Panc1 (cell line): ENCODE measurements around the gene CPLX1. TPM values are rescaled to one million over a fixed set of nuclear protein-coding genes. Genes with fewer than 3 reads are reported as not detected.

ENCODE experiments used
- ATAC-seq: fragments of 200-7000 bp; cut with Tn5 transposase; 2 replicates; pipeline ENCODE4 v1.9.1; 2020; ENCODE audit warnings: mild to moderate bottlenecking, moderate library complexity
- BruUV-seq: library from RNA; stranded (reverse); fragments of 400-500 nt; replicated peaks from 2 replicates; lab custom pipeline; 2021; lab: Mats Ljungman, UMichigan
- CTCF ChIA-PET: fragments of 300-600 bp; sonication (Branson Sonifier 250); formaldehyde crosslinking; loops from one replicate; lab custom pipeline; 2022; ENCODE audit warnings: antibody characterized with exemption; lab: Charles Lee
- POLR2A ChIA-PET: fragments of 300-600 bp; sonication (Branson Sonifier 250); formaldehyde crosslinking; loops from one replicate; lab custom pipeline; 2022; ENCODE audit warnings: antibody characterized with exemption; lab: Charles Lee
- DNase-seq: peaks from one replicate; pipeline ENCODE4 v3.0.0-alpha.2; 2010; ENCODE audit warnings: low read depth, low spot score
- H3K27ac ChIP-seq: 2 replicates; pipeline ENCODE4 v1.5.1; 2011; ENCODE audit warnings: mild to moderate bottlenecking, low read length, inconsistent platforms
- H3K27me3 ChIP-seq: fragments of 200-500 bp; sonication (Bioruptor generic); 2 replicates; pipeline ENCODE4 v1.6.0; 2014; ENCODE audit warnings: low read length, inconsistent platforms; ENCODE audit not compliant: control insufficient read depth, insufficient read depth
- H3K36me3 ChIP-seq: fragments of 200-500 bp; sonication (Bioruptor generic); 2 replicates; pipeline ENCODE4 v1.5.1; 2014; ENCODE audit warnings: inconsistent platforms, mild to moderate bottlenecking, low read length, moderate library complexity; ENCODE audit not compliant: control insufficient read depth, insufficient read depth
- H3K4me1 ChIP-seq: 2 replicates; pipeline ENCODE4 v1.5.1; 2011; ENCODE audit warnings: inconsistent platforms, mild to moderate bottlenecking, low read length, moderate library complexity; ENCODE audit not compliant: control insufficient read depth, insufficient read depth
- H3K4me3 ChIP-seq, 2 experiments: 2 replicates each; pipeline ENCODE4 v1.5.1; 2011 to 2012; ENCODE audit warnings: low read depth in 2 of 2, low read length in 2 of 2, mild to moderate bottlenecking in 2 of 2, inconsistent platforms in 1 of 2, moderate library complexity in 1 of 2
- H3K9me3 ChIP-seq: fragments of 200-500 bp; sonication (Bioruptor generic); 2 replicates; pipeline ENCODE4 v1.5.1; 2014; ENCODE audit warnings: low read depth, mild to moderate bottlenecking, inconsistent platforms, low read length, moderate library complexity; ENCODE audit not compliant: control insufficient read depth, insufficient read depth
- CTCF ChIP-seq: fragments of 450-650 bp; IDR thresholded peaks from 2 replicates; pipeline ENCODE4 v1.5.1; 2017; ENCODE audit warnings: mild to moderate bottlenecking
- POLR2AphosphoS5 ChIP-seq: IDR thresholded peaks from 2 replicates; pipeline ENCODE4 v1.6.1; 2012; ENCODE audit warnings: mild to moderate bottlenecking, low read depth, low read length, moderate library complexity
- REST ChIP-seq, 2 experiments: IDR thresholded peaks; 2 replicates each; pipeline ENCODE4 v1.6.1; 2011 to 2012; ENCODE audit warnings: low read depth in 2 of 2, control low read depth in 1 of 2, low read length in 1 of 2, mild to moderate bottlenecking in 1 of 2, moderate library complexity in 1 of 2; ENCODE audit not compliant: insufficient read depth in 1 of 2
- SIN3A ChIP-seq: IDR thresholded peaks from 2 replicates; pipeline ENCODE4 v1.6.1; 2012; ENCODE audit warnings: low read depth, mild to moderate bottlenecking, low read length, moderate library complexity, borderline replicate concordance; ENCODE audit not compliant: insufficient read depth
- TCF7L2 ChIP-seq: IDR thresholded peaks from 2 replicates; pipeline ENCODE4 v1.6.1; 2011; ENCODE audit warnings: mild to moderate bottlenecking, low read depth, low read length, inconsistent platforms
- in situ Hi-C: cut with HindIII; loops from 2 replicates; pipeline ENCODE4 v1.10.0; 2016; ENCODE audit warnings: low sequenced_read_pairs, low pct_unique_long_range_greater_than_20kb
- intact Hi-C: fragments of 100-400 bp; cut with micrococcal nuclease; formaldehyde crosslinking; loops from one replicate; pipeline ENCODE4 v1.10.0; 2022; ENCODE audit not compliant: unreplicated experiment
- total RNA-seq: library from RNA; stranded (reverse); gene quantifications from one replicate; pipeline ENCODE4 v1.2.1, GENCODE V29; 2021; ENCODE audit not compliant: unreplicated experiment

The CPLX1 gene
- total RNA-seq, 1 experiment from 2014 or later = 6.7 TPM

- TF ChIP-seq REST (IDR thresholded peaks at IDR 0.05; ENCODE audit: insufficient read depth in 1 of 2, low read depth in 2 of 2, low read length in 1 of 2) = no peak
- no peak for TF ChIP-seq TCF7L2
- no peak for TF ChIP-seq SIN3A
- no peak for TF ChIP-seq CTCF
- TF ChIP-seq POLR2AphosphoS5 = no peak
- Histone ChIP-seq H3K9me3 (no peaks in the 10 kb centered on the region), H3K4me1 (no peaks in the 10 kb centered on the region), H3K27me3 (no peaks in the 10 kb centered on the region), H3K36me3 (no peaks in the 10 kb centered on the region), H3K4me3 (no peak overlapping the region), H3K27ac (no peak overlapping the region)
- BruUV-seq = no TSS peak
- CTCF ChIA-PET = interaction anchor here (0.6 kb wide), 1 partner anchor 55 kb away, joined by 3 read pairs; no protein-coding TSS in a partner anchor
- ATAC-seq (0 out of 2 replicates have a peak, but pooled peaks have one; percentile 9), DNase-seq (no peak)
- intact Hi-C loops (no loop called here), in situ Hi-C loops (no loop called here)
- POLR2A ChIA-PET = no interaction called here
Measured at GRCh38 chr4:833731-834367, 7.9 kb upstream of the CPLX1 start.

- H3K27ac ChIP-seq = no peak overlapping the region
- ChIA-PET CTCF (no interaction called here), POLR2A (interaction anchor here (0.6 kb wide), 2 partner anchors 13 to 55 kb away, joined by 3 to 5 read pairs; no protein-coding TSS in a partner anchor)
- no peak overlapping the region for H3K4me3 ChIP-seq
- no peaks in the 10 kb centered on the region for H3K36me3 ChIP-seq
- TF ChIP-seq CTCF (no peak), POLR2AphosphoS5 (no peak), SIN3A (no peak), TCF7L2 (no peak), REST (IDR thresholded peaks at IDR 0.05; ENCODE audit: insufficient read depth in 1 of 2, low read depth in 2 of 2, low read length in 1 of 2) (no peak)
- DNase-seq = no peak
- 0 out of 2 replicates have a peak, but pooled peaks cover 3% of the 10 kb centered on the region for H3K4me1 ChIP-seq
- ATAC-seq = no peak
- no peaks in the 10 kb centered on the region for H3K27me3 ChIP-seq
- intact Hi-C loops (no loop called here), in situ Hi-C loops (no loop called here)
- no TSS peak for BruUV-seq
- H3K9me3 ChIP-seq = no peaks in the 10 kb centered on the region
Measured at GRCh38 chr4:833156-833555, 7.2 kb upstream of the CPLX1 start.
